ENCODE measurements around the gene ZNF532.
"Not testable (repeated sequence)": the region's sequence is repeated elsewhere in the genome, so short reads cannot be mapped to it uniquely, and the experiment has no call there.

The ZNF532 gene

GRCh38 chr18:58851856-58852255 lies 12.8 kb upstream of the ZNF532 start:
- no peak for FAIRE-seq

- no peak for FAIRE-seq
Observed at GRCh38 chr18:58852629-58853028, 12.0 kb upstream of the ZNF532 start.

GRCh38 chr18:58853561-58853960 lies 11.1 kb upstream of the ZNF532 start:
- FAIRE-seq, result no peak

- FAIRE-seq, result not testable (repeated sequence)
Observed at GRCh38 chr18:58855521-58855920, 9.2 kb upstream of the ZNF532 start.

- no peak for FAIRE-seq
Observed at GRCh38 chr18:58856881-58857280, 7.8 kb upstream of the ZNF532 start.

GRCh38 chr18:58858591-58859468 lies 5.8 kb upstream of the ZNF532 start:
- FAIRE-seq, result no peak

- FAIRE-seq, result no peak
Observed at GRCh38 chr18:58859907-58860306, 4.8 kb upstream of the ZNF532 start.

- FAIRE-seq, result no peak
Observed at GRCh38 chr18:58860747-58861231, 3.9 kb upstream of the ZNF532 start.

GRCh38 chr18:58861353-58861752 lies 3.3 kb upstream of the ZNF532 start:
- FAIRE-seq, result no peak

GRCh38 chr18:58861861-58862301 lies 2.8 kb upstream of the ZNF532 start:
- FAIRE-seq, result no peak

GRCh38 chr18:58862356-58862755 lies 2.3 kb upstream of the ZNF532 start:
- no peak for FAIRE-seq

GRCh38 chr18:58862851-58863538 lies 1.7 kb upstream of the ZNF532 start:
- FAIRE-seq, result no peak

GRCh38 chr18:58863539-58864145 lies 1.0 kb upstream of the ZNF532 start:
- FAIRE-seq, result no peak

- no peak for FAIRE-seq
Observed at GRCh38 chr18:58865033-58865590, 435 bp downstream of the ZNF532 start.

GRCh38 chr18:58865701-58866065 lies 1.0 kb downstream of the ZNF532 start:
- FAIRE-seq, result no peak

GRCh38 chr18:58866066-58866772 lies 1.5 kb downstream of the ZNF532 start:
- FAIRE-seq, result no peak

- FAIRE-seq, result no peak
Observed at GRCh38 chr18:58866773-58867150, 2.1 kb downstream of the ZNF532 start.

GRCh38 chr18:58867281-58867961 lies 2.7 kb downstream of the ZNF532 start:
- no peak for FAIRE-seq

- FAIRE-seq, result no peak
Observed at GRCh38 chr18:58868440-58868839, 3.8 kb downstream of the ZNF532 start.

- no peak for FAIRE-seq
Observed at GRCh38 chr18:58870130-58870529, 5.5 kb downstream of the ZNF532 start.

GRCh38 chr18:58870621-58871020 lies 5.9 kb downstream of the ZNF532 start:
- FAIRE-seq, result no peak
